DMS153 (cell line): ENCODE data around the gene MPO.

Experiments
- DNase-seq: peaks from one replicate; lab custom pipeline; 2025; lab: John Stamatoyannopoulos, UW

Gene MPO

GRCh38 chr17:58306131-58306951, 25.6 kb upstream of the MPO start:
- DNase-seq = no peak

DNA sequence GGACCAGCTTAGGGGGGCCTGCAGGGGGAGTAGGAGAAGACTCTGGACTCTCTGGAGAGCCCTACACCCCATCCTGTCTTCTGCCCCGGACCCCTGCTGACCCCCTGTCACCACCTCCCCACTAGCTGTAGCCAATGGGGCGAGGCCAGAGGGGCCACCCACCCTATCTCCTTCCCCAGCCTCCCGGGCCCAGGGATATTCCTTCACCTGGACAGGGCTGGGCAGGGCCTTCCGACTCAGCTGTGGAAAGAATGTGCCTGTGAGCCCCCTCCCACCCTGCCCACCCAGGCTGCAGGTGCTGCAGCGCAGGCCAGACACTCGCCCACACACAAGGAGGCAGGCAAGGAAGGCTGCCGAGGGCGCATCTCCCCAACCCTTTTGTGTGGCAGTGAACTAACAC, 24.9 kb upstream of the MPO start:
- no peak for DNase-seq

- no peak for DNase-seq
Observed at GRCh38 chr17:58304750-58305486, 24.2 kb upstream of the MPO start.

GRCh38 chr17:58303971-58304749, 23.4 kb upstream of the MPO start:
- no peak for DNase-seq

DNA sequence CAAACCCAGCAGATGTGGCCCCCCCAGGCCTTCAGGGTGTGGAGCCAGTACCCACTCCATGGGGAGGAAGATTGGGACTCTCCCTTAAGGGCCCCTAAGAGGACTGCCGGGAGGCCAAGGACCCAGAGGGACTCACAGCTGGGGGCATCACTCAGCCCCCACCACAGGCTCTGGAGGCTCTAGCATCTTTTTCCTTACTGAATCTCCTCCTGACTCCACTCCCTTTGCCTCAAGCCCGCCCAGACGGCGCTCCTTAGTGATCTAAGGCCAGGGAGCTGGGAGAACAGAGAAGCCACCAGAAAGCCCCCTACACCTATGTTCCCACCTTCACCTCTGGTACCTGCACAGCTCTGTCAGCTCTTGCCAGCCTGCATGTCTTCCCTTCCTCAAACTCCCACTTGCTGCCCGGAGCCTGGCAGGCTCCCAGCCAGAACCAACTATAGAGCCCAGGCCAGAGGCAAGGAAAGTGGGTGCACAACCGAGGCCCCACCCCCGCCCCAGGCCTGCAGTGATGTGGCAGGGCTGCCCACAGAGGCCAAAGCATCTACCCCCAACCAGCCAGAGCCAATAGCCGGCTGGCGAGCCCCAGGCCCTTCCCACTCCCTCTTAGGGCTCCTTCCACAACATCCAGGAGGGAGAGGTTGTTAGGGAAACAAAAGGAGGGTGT, 22.3 kb upstream of the MPO start:
- no peak for DNase-seq

DNA sequence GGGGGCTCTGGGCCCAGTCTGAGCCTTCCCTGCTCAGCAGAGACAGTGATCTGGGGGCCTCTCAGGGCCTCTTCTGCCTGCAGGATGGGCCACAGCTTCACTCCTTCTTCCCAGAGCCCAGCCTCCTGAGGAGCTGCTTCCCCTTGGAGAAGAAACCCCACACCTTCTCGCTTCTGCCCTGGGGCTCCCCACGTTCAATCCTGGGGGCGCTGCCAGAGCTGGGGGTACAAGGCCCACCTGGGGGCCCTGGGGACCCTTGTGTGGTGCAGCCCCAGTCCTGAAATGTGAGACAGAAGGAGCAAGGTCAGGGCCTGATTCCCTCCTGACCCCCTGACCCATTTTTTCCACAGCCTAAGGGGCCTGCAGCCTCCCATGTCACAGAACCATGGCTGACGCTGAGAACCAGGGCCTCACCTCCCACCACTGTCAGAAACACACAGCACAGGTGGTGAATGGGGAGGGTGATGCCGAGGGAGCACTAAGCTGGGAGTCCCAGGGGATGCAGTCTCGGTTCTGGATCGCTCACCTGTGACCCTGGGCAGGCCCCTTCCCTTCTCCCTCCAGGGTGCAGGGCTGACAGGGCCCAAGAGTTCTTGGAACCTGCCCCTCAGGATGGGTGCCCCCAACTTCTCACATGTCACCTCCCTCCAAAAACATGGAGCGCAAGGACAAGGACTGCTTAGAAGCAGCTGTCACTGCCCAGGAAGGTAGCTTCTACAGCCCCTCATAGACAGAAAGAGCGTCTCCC, 21.6 kb upstream of the MPO start:
- DNase-seq = no peak

DNA sequence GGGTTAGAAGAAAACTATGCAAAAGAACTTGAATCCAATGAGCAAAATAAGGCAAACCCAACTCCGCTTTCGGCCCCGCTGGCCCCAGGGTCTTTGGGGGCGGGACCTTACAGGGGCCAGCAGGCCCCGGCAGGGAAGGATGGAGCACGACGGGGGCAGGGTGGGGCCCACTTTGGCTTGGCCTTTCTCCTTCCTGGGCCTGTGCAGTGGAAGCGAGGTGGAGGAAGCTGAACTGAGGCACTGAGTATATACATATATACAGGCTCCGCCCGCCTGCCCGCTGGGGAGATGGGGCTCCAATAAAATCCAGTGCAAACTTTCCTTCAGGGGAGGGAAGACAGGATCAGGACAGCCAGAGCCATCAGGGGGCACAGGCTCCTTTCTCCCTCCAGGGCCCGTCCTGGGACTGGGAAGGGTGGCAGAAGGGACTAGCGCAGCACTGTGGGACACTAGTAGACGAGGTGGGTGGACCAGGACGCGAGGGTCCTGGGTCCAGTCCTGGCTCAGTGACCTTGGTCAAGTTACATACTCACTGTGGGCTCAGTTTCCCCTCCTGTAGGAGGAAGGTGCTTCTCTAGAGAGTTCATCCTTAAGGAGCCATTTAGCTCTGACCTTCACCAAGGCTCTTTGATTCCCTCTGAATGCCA, 20.9 kb upstream of the MPO start:
- DNase-seq = no peak

DNA sequence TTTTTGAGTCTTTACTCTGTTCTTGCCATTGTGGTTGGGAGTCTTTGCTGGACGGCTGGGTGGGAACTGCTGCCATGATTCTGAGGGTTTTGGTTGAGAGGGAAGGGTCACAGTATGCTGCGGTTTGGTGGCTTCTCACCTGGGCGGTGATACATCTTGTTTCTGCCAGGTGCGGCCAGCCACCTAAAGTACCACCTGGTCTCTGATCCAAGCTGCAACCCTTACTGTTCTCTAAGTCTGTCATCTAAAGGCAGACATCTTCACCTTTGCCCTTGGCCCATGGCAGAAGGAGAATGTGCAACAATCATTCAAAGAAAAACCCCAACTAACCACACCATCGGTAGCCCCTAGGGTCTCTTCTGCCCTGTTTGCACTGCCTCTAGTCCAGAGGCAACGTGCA, 19.6 kb upstream of the MPO start:
- DNase-seq = no peak

DNA sequence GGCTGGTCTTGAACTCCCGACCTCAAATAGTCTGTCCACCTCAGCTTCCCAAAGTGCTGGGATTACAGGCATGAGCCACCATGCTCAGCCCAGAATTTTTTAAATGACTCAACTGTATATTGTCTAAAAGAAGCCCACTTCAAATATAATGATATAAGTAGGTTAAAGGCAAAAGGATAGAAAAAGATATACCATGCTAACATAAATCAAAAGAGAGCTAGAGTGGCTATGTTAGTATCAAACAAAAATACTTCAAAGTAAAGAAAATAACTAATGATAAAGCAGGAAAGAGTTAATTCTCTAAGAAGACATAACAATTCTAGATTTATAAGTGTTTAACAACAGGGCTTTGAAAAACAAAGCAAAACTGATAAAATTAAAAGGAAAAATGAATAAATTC, 13.3 kb upstream of the MPO start:
- no peak for DNase-seq

DNA sequence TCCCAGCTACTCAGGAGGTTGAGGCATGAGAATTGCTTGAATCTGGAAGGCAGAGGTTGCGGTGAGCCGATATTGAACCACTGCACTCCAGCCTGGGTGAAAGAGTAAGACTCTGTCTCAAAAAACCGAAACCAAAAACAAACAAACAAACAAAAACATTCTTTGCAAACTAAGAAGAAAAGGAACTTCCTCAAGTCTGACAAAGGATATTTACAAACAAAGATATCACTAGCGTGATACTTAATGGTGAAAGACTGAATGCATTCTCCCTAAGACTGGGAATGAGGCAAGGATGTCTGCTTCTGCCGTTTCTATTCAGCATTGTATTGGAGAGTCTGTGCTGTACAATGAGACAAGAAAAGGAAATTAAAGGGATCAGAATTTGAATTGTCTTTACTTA, 10.5 kb upstream of the MPO start:
- no peak for DNase-seq

GRCh38 chr17:58289869-58290268, 9.1 kb upstream of the MPO start:
- DNase-seq = no peak

DNA sequence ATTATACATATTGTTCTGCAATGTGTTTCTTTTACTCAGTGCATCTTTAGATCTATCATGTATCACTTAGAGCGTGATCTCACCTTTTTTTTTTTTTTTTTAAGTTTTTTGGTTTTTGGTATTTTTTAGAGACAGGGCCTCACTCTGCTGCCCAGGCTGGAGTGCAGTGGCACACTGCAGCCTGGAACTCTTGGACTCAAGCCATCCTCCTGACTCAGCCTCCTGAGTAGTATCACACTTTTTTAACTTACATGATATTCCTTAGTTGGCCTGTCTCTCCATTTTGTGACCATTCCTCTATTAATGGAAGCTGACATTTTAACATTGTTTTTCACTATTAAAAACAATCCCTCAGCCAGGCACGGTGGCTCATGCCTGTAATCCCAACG, 4.7 kb upstream of the MPO start:
- no peak for DNase-seq

- no peak for DNase-seq
Observed at GRCh38 chr17:58284613-58285421, 4.1 kb upstream of the MPO start.

- no peak for DNase-seq
Observed at GRCh38 chr17:58283674-58284612, 3.2 kb upstream of the MPO start.

DNA sequence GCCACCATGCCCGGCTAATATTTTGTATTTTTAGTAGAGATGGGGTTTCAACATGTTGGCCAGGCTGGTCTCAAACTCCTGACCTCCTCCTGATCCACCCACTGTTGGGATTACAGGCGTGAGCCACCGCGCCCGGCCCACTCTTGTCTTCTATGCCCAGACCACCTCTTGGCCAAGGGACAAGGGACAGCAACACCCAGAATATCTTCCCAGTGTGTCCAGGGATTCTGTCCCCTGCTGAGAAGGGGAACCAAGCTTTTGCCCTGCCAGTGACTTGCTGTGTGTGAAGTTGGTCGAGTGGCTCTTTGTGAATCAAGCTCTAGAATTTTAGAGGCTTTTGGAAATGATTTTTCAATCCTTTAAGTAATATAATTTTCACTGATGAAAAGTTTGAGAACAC, 1.7 kb upstream of the MPO start:
- DNase-seq = no peak

DNA sequence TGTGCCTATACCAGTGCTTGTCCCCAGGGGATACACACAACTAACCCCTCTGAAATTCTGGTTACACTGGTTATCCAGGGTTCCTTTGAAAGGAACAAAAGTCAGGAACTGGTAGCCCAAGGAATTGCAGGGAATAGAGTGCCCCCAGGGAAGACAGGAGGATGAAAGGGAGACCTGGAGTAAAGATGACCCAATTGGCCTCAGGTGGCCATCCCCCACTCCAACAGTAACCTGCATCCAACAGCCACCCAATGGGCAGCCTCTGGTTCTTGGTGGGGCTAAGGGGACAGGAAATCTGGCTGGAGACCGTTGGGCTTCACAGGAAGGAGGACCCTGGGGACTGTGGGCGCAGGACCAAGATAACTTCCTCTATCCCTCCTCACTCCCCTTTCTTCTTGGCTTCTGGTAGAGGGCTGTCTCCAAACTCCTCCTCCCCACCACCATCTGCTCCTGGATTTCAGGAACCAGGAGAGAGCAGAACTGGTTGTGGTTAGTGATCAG, 826 bp upstream of the MPO start:
- DNase-seq = no peak

- DNase-seq = no peak
Observed at GRCh38 chr17:58279736-58280479, 827 bp downstream of the MPO start.
